Measurements from ENCODE around the gene ZNF232.
"Not testable (repeated sequence)": the region's sequence is repeated elsewhere in the genome, so short reads cannot be mapped to it uniquely, and the experiment has no call there.

DNA sequence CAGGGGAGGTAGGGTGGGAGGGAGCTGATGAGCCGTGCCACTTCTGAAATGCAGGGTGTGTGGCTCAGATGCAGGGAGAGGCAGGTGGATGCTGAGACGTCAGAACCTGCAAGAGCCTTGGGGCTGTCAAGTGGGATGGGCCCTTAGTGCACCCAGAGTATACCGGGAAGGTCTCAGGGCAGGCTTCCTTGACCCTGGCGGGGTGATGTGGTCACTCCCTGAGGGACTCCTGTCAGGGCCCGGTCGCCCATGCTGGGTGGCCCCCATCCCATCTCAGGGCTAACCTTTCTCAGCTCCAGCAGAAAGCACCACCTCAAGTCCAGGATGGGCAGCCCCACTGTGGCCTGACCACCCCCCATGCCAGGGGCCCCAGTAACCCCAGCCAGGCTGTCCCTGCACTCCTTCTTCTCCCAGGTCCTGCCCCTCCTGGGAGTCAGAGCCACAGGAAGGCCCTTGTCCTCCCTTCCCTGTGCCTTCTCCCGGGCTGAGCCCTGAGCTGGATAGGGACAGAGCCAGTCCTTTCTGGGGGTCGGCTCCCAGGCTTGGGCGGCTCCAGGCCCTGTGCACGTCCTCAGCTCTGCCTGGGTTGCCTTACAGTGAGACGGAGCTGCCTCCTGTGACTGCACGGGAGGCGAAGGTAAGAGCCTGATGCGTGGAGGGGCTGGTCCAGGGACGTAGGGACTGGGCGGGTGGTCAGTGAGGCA is 20.3 kb upstream of the ZNF232 start:
- not testable (repeated sequence) for TF ChIP-seq CTCF, POLR2A (IDR thresholded peaks at IDR 0.05)
